Measurements from ENCODE around the gene JPT1. TPM values are rescaled to one million over a fixed set of nuclear protein-coding genes. Genes with fewer than 3 reads are reported as not detected.

The JPT1 gene
- total RNA-seq, 1 experiment from 2014 or later, result 265 TPM

GRCh38 chr17:75181110-75181509, 26.8 kb upstream of the JPT1 start:
- Mint-ChIP-seq H3K9me3 (no peaks in the 10 kb centered on the region), H3K36me3 (ENCODE audit: insufficient read depth in 1 of 3, low read depth in 3 of 3) (peaks cover 25 to 53% (median 48%) of the 10 kb centered on the region in 3 experiments), H3K27me3 (ENCODE audit: low read depth) (no peaks in the 10 kb centered on the region; the same call in 1 of the 2 replicates), H3K4me1 (peaks cover 12 to 29% of the 10 kb centered on the region in 2 experiments), H3K4me3 (peak overlapping the region; percentile 88 to 89), H3K27ac (peak overlapping the region in 2 of 3 experiments; percentile 65 to 70; a peak in 4 of 7 replicates)
- peak overlapping the region; percentile 95 for H3K9ac ChIP-seq (ENCODE audit: extremely low read depth, insufficient read length, low read length)
- H4K8ac ChIP-seq (replicated peaks; ENCODE audit: insufficient read length, low read depth, low read length), result no peak overlapping the region
- H2BK15ac ChIP-seq (ENCODE audit: low read depth, low read length), result no peak overlapping the region
- peaks cover 10% of the 10 kb centered on the region for H3K23me2 ChIP-seq (ENCODE audit: insufficient read length, low read depth, low read length, poor library complexity, severe bottlenecking)
- peak overlapping the region; percentile 79 for H3K23ac ChIP-seq (ENCODE audit: insufficient read length, low read depth, low read length)
- H2BK120ac ChIP-seq (ENCODE audit: low read depth, low read length, poor library complexity, severe bottlenecking), result no peak overlapping the region
- H3K4ac ChIP-seq (ENCODE audit: low read depth, low read length), result no peak overlapping the region
- H2BK20ac ChIP-seq (ENCODE audit: low read depth, low read length, poor library complexity, severe bottlenecking), result no peak overlapping the region
- no peak overlapping the region for H2BK12ac ChIP-seq (ENCODE audit: insufficient read length, low read depth, low read length)
- H4K20me1 ChIP-seq (ENCODE audit: control insufficient read depth, insufficient read depth, insufficient read length), result no peaks in the 10 kb centered on the region
- no peak overlapping the region for H4K5ac ChIP-seq (ENCODE audit: insufficient read length, low read depth, low read length)
- H2BK5ac ChIP-seq (ENCODE audit: insufficient read length, low read length), result no peak overlapping the region
- H3K79me1 ChIP-seq (ENCODE audit: insufficient read depth, low read depth, low read length, poor library complexity, severe bottlenecking), result peaks cover 10% of the 10 kb centered on the region
- no peak overlapping the region for H3T11ph ChIP-seq (ENCODE audit: low read length)
- H3K9me3 ChIP-seq (ENCODE audit: control insufficient read depth, low read depth, low read length), result no peaks in the 10 kb centered on the region
- H3K79me2 ChIP-seq (ENCODE audit: insufficient read depth, low read length), result peaks cover 41% of the 10 kb centered on the region
- no peak overlapping the region for H4K91ac ChIP-seq (ENCODE audit: insufficient read length, low read depth, low read length)
- no peak overlapping the region for H2AK5ac ChIP-seq (ENCODE audit: insufficient read length, low read length)
- no peaks in the 10 kb centered on the region for H3K27me3 ChIP-seq (ENCODE audit: insufficient read depth, low read length)
- H3K56ac ChIP-seq (ENCODE audit: insufficient read length, low read depth, low read length), result no peak overlapping the region
- no CpG with 5 or more reads among the region's 8 CpGs for WGBS (ENCODE audit: extremely low coverage, insufficient read length, low lambda C conversion rate)
- H3K27ac ChIP-seq (ENCODE audit: insufficient read length, low read depth, low read length), result no peak overlapping the region
- DNase-seq, result no peak
- peak overlapping the region; percentile 80 for H3K4me2 ChIP-seq (ENCODE audit: insufficient read depth, insufficient read length, low read length)
- TF ChIP-seq CTCF (conservative IDR thresholded peaks at IDR 0.05), result no peak
- no peak overlapping the region for H3K14ac ChIP-seq (ENCODE audit: insufficient read depth, low read length)
- no peak overlapping the region for H3K18ac ChIP-seq (ENCODE audit: insufficient read length, low read depth, low read length)
- no peak overlapping the region for H2AFZ ChIP-seq (ENCODE audit: low read length)
- no peaks in the 10 kb centered on the region for H3K4me1 ChIP-seq (ENCODE audit: insufficient read depth, low read length)

All from H9 (cell line).